HCT116 (cell line): ENCODE data around the gene ATP5MC3.

Experiments used
- ELF1 ChIP-seq: IDR thresholded peaks from 2 replicates; pipeline ENCODE4 v1.6.1; 2012; ENCODE audit warnings: low read depth, borderline replicate concordance
- EZH2phosphoT487 ChIP-seq: fragments of 200-600 bp; IDR thresholded peaks from 2 replicates; pipeline ENCODE4 v1.6.1; 2018; ENCODE audit warnings: antibody characterized with exemption, borderline replicate concordance
- POLR2A ChIP-seq: IDR thresholded peaks from 2 replicates; pipeline ENCODE4 v1.7.0; 2011; ENCODE audit warnings: borderline replicate concordance; ENCODE audit not compliant: insufficient read depth, insufficient read length; ENCODE audit errors: extremely low read depth
- POLR2AphosphoS5 ChIP-seq: IDR thresholded peaks from 2 replicates; pipeline ENCODE4 v1.6.1; 2011; ENCODE audit warnings: mild to moderate bottlenecking, low read depth, low read length, moderate library complexity
- SIN3A ChIP-seq: IDR thresholded peaks from 2 replicates; pipeline ENCODE4 v1.6.1; 2012; ENCODE audit warnings: low read depth
- SRF ChIP-seq: IDR thresholded peaks from 2 replicates; pipeline ENCODE4 v1.6.1; 2012; ENCODE audit warnings: low read depth
- ZFX ChIP-seq: fragments of 450-650 bp; IDR thresholded peaks from 2 replicates; pipeline ENCODE4 v1.6.1; 2017
- ZNF274 ChIP-seq: fragments of 200-500 bp; sonication (Bioruptor generic); IDR thresholded peaks from 2 replicates; pipeline ENCODE4 v1.6.1; 2014; ENCODE audit warnings: mild to moderate bottlenecking, low read depth, low read length, inconsistent platforms
- TF ChIP-seq, protein P1 (sequence below), 3 experiments: fragments of 200-600 bp in 1 of 3; sonication (generic) in 1 of 3; IDR thresholded peaks in 2 of 3; conservative IDR thresholded peaks in 1 of 3; 2 replicates each; pipeline ENCODE4 v1.5.1; 2012 to 2017; ENCODE audit warnings: low read depth in 2 of 3, low read length in 2 of 3, antibody characterized with exemption in 1 of 3, borderline replicate concordance in 1 of 3, control low read depth in 1 of 3, mild to moderate bottlenecking in 1 of 3, mixed read lengths in 1 of 3, mixed run types in 1 of 3, moderate library complexity in 1 of 3; ENCODE audit not compliant: insufficient read depth in 1 of 3
- TF ChIP-seq, protein P2 (sequence below): IDR thresholded peaks from 2 replicates; pipeline ENCODE4 v1.6.1; 2012

DNA sequence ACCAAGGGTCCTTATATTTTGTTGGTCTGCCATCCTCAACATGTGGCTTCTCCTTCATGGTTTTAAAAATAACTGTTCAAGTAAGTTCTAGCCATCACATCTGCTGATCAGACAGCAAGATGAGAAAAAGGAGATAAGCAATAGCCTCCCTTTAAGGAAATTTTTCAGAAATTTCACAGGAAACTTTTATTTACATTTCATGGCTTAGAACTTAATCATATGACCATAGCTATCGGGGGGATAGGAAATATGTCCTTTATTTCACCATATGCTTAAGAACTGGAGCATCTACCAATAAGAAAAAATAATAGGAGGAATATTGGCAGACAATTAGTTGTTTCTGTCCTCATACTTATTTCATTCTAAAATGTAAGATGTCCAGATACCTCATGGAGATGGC, 29.7 kb downstream of the ATP5MC3 start:
- TF ChIP-seq, protein P1, sequence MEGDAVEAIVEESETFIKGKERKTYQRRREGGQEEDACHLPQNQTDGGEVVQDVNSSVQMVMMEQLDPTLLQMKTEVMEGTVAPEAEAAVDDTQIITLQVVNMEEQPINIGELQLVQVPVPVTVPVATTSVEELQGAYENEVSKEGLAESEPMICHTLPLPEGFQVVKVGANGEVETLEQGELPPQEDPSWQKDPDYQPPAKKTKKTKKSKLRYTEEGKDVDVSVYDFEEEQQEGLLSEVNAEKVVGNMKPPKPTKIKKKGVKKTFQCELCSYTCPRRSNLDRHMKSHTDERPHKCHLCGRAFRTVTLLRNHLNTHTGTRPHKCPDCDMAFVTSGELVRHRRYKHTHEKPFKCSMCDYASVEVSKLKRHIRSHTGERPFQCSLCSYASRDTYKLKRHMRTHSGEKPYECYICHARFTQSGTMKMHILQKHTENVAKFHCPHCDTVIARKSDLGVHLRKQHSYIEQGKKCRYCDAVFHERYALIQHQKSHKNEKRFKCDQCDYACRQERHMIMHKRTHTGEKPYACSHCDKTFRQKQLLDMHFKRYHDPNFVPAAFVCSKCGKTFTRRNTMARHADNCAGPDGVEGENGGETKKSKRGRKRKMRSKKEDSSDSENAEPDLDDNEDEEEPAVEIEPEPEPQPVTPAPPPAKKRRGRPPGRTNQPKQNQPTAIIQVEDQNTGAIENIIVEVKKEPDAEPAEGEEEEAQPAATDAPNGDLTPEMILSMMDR (IDR thresholded peaks at IDR 0.05 in 2 of 3, conservative IDR thresholded peaks at IDR 0.05 in 1 of 3; ENCODE audit: borderline replicate concordance in 1 of 3, insufficient read depth in 1 of 3, low read depth in 2 of 3, low read length in 2 of 3), result no peak
- TF ChIP-seq, protein P2, sequence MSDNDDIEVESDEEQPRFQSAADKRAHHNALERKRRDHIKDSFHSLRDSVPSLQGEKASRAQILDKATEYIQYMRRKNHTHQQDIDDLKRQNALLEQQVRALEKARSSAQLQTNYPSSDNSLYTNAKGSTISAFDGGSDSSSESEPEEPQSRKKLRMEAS, result no peak
- TF ChIP-seq EZH2phosphoT487 (no peak), ZFX (no peak), POLR2AphosphoS5 (no peak), SRF (no peak), ZNF274 (no peak), SIN3A (no peak), POLR2A (no peak), ELF1 (no peak)
